ENCODE measurements around the gene OR8G1.

Gene OR8G1

GRCh38 chr11:124294687-124295086 is 53.8 kb downstream of the OR8G1 start:
- in situ Hi-C loops (cut with HindIII; ENCODE audit: low pct_ligation_motif_present, low sequenced_read_pairs): no loop called here
- Histone ChIP-seq H3K27ac (no peak overlapping the region), H3K27me3 (replicated peaks) (no peaks in the 10 kb centered on the region), H3K36me3 (replicated peaks) (no peaks in the 10 kb centered on the region), H3K4me3 (ENCODE audit: low read depth, low read length) (no peak overlapping the region)
- DNase-seq: no peak
- TF ChIP-seq CTCF (IDR thresholded peaks at IDR 0.05; ENCODE audit: low read depth, low read length, missing control alignments): no peak

- Histone ChIP-seq H3K4me3 (ENCODE audit: low read depth, low read length) (no peak overlapping the region), H3K27ac (no peak overlapping the region), H3K27me3 (replicated peaks) (no peaks in the 10 kb centered on the region), H3K36me3 (replicated peaks) (no peaks in the 10 kb centered on the region)
- no peak for DNase-seq
- no peak for TF ChIP-seq CTCF (IDR thresholded peaks at IDR 0.05; ENCODE audit: low read depth, low read length, missing control alignments)
- in situ Hi-C loops (cut with HindIII; ENCODE audit: low pct_ligation_motif_present, low sequenced_read_pairs): no loop called here
Observed at GRCh38 chr11:124296016-124296415, 55.1 kb downstream of the OR8G1 start.

- no peaks in the 10 kb centered on the region for H3K36me3 ChIP-seq (replicated peaks)
- H3K27me3 ChIP-seq (replicated peaks): no peaks in the 10 kb centered on the region
- DNase-seq: no peak
- in situ Hi-C loops (cut with HindIII; ENCODE audit: low pct_ligation_motif_present, low sequenced_read_pairs): no loop called here
- no peak for TF ChIP-seq CTCF (IDR thresholded peaks at IDR 0.05; ENCODE audit: low read depth, low read length, missing control alignments)
- H3K4me3 ChIP-seq (ENCODE audit: low read depth, low read length): no peak overlapping the region
- no peak overlapping the region for H3K27ac ChIP-seq
Observed at GRCh38 chr11:124297921-124298320, 57.0 kb downstream of the OR8G1 start.

- no peak for TF ChIP-seq CTCF (IDR thresholded peaks at IDR 0.05; ENCODE audit: low read depth, low read length, missing control alignments)
Observed at GRCh38 chr11:124301548-124301947, 60.7 kb downstream of the OR8G1 start.

GRCh38 chr11:124302347-124303125 is 61.6 kb downstream of the OR8G1 start:
- no peak for DNase-seq
- H3K27ac ChIP-seq: no peak overlapping the region
- H3K4me3 ChIP-seq (ENCODE audit: low read depth, low read length): no peak overlapping the region
- no peak for TF ChIP-seq CTCF (IDR thresholded peaks at IDR 0.05; ENCODE audit: low read depth, low read length, missing control alignments)
- H3K36me3 ChIP-seq (replicated peaks): no peaks in the 10 kb centered on the region
- H3K27me3 ChIP-seq (replicated peaks): no peaks in the 10 kb centered on the region
- in situ Hi-C loops (cut with HindIII; ENCODE audit: low pct_ligation_motif_present, low sequenced_read_pairs): no loop called here

More at GRCh38 chr11:124301548-124301947, 60.7 kb downstream of the OR8G1 start:
- Histone ChIP-seq H3K36me3 (replicated peaks) (no peaks in the 10 kb centered on the region), H3K27ac (no peak overlapping the region), H3K4me3 (ENCODE audit: low read depth, low read length) (no peak overlapping the region), H3K27me3 (replicated peaks) (no peaks in the 10 kb centered on the region)
- in situ Hi-C loops (cut with HindIII; ENCODE audit: low pct_ligation_motif_present, low sequenced_read_pairs): no loop called here
- no peak for DNase-seq
